ENCODE results near the gene TUBB4B.

Gene TUBB4B

DNA sequence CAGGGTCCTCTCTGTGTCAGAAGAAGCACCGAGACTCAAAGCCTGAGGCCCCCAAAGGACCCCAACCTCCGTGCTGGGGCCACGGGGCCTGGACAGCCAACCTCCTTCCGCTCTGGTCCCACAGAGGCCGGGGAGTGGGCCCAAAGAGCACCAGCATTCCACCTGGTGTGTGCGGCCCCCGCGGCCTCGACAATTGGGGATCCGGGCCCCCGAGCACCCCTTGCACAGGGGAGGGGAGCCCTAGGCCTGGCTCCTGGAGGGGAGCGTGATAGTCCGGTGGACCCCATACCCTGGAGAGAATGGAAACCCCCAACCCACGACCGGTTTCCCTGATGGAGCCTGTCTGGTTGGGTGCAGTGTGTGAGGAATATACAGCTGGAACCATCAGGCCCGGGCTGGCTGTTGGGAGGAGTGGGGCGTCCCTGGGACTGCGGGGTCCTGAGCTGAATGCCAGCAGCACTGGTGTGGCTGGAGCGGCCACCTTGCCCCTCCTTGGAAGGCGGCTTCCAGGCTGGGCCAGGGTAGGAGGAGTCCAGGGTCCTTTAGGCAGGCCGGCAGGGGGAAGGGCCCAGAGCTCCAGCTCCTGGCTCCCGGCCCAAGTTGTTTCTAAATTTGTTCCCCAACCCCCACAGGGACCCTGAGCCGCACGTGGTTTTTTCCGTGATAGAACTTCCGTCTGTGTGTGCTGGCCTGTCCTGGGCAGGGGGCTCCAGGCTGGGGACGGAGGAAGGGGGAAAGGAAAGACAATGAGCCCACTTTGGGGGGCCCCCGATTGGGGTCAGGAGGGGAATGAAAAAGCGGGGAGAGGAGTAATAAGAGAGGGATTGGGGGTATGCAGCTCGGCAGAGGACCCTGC, 35.6 kb downstream of the TUBB4B start:
- H3K9me3 Mint-ChIP-seq, result no peaks in the 10 kb centered on the region
- H3K27ac Mint-ChIP-seq, result peak overlapping the region; percentile 87
- H3K27me3 Mint-ChIP-seq, result no peaks in the 10 kb centered on the region
- H3K36me3 Mint-ChIP-seq (ENCODE audit: low read depth), result peaks cover 67% of the 10 kb centered on the region
- H3K4me3 Mint-ChIP-seq, result peak overlapping the region; percentile 93
- peaks cover 64% of the 10 kb centered on the region for H3K4me1 Mint-ChIP-seq (ENCODE audit: low read depth)
- intact Hi-C loops (cut with micrococcal nuclease), result no loop called here

DNA sequence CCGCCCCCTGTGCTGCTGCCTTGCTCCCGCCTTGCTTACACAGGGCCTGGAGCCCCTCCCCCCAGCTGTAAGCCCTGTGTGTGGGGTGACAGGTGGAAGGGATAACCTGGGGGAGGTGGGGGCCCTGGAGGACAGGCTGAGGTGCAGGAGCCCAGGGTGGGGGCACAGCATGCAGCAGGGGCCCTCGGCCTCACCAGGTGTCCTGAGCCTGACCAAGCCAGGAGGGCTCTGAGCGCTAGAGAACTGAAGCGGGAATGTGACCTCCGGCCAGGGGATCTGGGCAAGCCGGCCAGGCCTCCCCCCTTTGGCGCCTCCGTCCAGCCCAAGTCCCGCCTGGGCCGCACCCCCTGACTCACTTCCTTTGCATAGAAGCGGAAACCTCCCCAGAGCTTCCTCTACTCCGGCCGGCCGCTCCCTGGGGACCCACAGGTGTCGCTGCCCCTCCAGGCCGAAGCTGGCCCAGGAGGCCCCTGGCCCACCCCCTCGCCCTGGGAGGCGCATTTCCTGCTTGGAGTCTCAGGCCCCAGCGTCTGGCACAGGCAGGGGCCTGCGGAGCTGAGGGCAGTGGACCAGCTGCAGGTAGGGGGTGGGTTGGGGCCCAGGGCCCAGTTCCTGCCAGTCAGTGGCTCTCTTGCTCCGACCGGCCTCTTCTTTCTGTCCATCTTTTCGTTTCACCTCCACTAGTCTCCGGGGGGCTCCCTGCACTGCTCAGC, 36.4 kb downstream of the TUBB4B start, which contains the start of gene TOR4A:
Gene TOR4A, plus strand, starts transcription at position 398 of the 713 bp plus-strand sequence. CDS start 964 bp downstream, outside the sequence.
- Mint-ChIP-seq H3K9me3 (no peaks in the 10 kb centered on the region), H3K4me3 (peak within 1 kb of the TSS; percentile 93), H3K27ac (peak within 1 kb of the TSS; percentile 87), H3K4me1 (ENCODE audit: low read depth) (peaks cover 72% of the 10 kb centered on the region), H3K27me3 (no peaks in the 10 kb centered on the region), H3K36me3 (ENCODE audit: low read depth) (peaks cover 67% of the 10 kb centered on the region)
- intact Hi-C loops (cut with micrococcal nuclease), result no loop called here

DNA sequence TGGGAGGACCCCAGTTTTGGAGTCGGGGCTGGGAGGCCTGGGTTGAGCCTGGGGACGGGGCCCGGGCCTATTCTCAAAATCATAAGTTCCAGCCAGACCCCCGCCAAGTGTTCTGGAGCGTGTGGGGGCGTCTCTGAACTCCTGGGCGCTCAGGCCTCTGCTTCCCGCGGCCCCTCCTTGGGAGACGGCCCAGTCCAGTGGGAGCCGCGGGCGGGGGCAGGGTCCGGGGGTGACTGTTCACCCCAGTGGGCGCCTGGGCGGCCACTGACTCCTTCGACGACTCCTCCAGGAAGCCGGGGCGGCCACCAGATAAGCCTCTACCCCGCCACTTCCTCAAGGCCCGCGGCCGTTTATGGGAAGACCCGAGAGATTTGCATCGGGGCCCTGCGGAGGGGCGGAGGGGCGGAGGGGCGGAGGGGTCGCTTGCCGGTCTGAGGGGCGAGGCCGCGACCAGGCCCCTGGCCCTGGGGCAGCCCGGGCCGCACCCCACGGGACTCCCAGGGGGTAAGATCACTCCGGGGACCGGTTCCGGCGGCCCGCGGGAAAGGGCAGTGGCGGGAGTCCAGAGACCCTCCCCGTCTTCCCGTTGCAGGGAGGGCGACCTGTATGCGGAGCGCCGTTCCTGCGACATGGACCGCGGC, 37.1 kb downstream of the TUBB4B start:
- peaks cover 79% of the 10 kb centered on the region for H3K4me1 Mint-ChIP-seq (ENCODE audit: low read depth)
- H3K4me3 Mint-ChIP-seq, result peak overlapping the region; percentile 93
- intact Hi-C loops (cut with micrococcal nuclease), result no loop called here
- peaks cover 67% of the 10 kb centered on the region for H3K36me3 Mint-ChIP-seq (ENCODE audit: low read depth)
- no peaks in the 10 kb centered on the region for H3K9me3 Mint-ChIP-seq
- no peaks in the 10 kb centered on the region for H3K27me3 Mint-ChIP-seq
- peak overlapping the region; percentile 87 for H3K27ac Mint-ChIP-seq

DNA sequence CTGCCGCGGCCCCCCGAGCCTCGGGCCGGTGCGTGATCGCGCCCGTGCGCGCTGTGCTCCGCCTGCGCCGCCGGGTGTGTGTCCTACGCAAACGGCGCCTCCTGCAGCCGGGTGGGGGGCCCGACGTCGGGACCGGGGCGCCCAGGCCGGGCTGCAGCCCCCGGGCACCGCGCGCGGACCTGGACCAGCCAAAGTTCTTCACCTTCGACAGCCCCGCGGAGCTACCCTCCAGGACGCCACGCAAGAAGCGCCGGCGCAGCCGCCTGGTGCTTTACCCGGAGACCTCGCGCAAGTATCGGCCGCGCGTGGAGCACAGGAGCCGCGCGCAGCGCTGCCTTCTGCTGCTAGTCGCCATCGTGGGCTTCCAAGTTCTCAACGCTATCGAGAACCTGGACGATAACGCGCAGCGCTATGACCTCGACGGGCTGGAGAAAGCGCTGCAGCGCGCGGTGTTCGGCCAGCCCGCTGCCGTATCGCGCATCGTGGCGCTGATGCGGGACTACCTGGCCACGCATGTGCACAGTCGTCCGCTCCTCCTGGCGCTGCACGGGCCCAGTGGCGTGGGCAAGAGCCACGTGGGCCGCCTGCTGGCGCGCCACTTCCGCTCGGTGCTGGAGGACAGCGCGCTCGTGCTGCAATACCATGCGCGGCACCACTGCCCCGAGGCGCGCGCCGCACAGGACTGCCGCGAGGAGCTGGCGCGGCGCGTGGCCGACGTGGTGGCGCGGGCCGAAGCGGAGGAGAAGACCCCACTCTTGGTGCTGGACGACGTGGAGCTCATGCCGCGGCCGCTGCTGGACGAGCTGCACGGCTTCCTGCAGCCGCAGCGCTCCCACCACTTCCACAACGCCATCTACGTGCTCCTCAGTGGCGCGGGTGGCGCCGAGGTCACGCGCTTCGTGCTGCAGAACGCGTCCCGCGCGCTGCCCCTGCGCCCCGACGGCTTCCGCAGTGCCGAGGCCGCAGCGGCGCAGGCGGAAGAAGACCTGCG, 37.9 kb downstream of the TUBB4B start:
- Mint-ChIP-seq H3K36me3 (ENCODE audit: low read depth) (peaks cover 67% of the 10 kb centered on the region), H3K27ac (no peak overlapping the region), H3K27me3 (no peaks in the 10 kb centered on the region), H3K4me3 (peak overlapping the region; percentile 41), H3K4me1 (ENCODE audit: low read depth) (peaks cover 75% of the 10 kb centered on the region), H3K9me3 (no peaks in the 10 kb centered on the region)
- intact Hi-C loops (cut with micrococcal nuclease), result no loop called here

DNA sequence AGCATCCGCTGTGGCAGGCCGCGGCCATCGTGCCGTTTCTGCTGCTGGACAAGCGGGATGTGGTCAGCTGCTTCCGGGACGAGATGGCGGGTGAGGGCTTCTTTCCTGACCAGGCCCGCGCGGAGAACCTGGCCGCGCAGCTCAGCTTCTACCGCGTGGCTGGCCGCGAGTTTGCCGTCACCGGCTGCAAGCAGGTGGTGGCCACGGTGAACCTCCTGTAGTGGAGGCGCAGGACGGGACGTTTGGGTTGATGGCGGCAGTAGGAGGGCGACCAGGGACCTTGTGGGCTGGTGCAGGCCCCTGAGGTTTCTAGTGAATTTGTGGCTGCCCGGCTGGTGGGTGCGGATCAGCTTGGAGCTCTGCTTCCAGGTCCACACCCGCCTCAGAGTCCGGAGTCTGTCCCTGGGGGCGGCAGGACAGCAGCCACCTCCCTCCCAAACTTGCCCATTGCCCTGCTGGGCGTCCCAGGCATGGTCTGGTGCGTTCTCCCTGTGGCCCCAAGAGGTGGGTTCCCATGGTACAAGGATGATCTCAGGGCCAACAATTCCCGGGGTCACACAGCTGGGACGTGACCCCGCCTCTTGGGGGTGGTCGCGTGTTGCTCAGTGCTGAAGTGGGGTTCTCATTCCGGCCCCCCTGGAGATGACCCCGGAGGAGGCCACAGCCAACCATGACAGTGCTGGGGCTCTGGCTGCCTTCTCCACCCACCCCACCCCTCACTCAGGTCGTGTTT, 38.8 kb downstream of the TUBB4B start:
- intact Hi-C loops (cut with micrococcal nuclease), result no loop called here
- H3K9me3 Mint-ChIP-seq, result no peaks in the 10 kb centered on the region
- H3K4me3 Mint-ChIP-seq, result peak overlapping the region; percentile 41
- peaks cover 66% of the 10 kb centered on the region for H3K4me1 Mint-ChIP-seq (ENCODE audit: low read depth)
- no peaks in the 10 kb centered on the region for H3K27me3 Mint-ChIP-seq
- H3K36me3 Mint-ChIP-seq (ENCODE audit: low read depth), result peaks cover 64% of the 10 kb centered on the region
- H3K27ac Mint-ChIP-seq, result no peak overlapping the region

DNA sequence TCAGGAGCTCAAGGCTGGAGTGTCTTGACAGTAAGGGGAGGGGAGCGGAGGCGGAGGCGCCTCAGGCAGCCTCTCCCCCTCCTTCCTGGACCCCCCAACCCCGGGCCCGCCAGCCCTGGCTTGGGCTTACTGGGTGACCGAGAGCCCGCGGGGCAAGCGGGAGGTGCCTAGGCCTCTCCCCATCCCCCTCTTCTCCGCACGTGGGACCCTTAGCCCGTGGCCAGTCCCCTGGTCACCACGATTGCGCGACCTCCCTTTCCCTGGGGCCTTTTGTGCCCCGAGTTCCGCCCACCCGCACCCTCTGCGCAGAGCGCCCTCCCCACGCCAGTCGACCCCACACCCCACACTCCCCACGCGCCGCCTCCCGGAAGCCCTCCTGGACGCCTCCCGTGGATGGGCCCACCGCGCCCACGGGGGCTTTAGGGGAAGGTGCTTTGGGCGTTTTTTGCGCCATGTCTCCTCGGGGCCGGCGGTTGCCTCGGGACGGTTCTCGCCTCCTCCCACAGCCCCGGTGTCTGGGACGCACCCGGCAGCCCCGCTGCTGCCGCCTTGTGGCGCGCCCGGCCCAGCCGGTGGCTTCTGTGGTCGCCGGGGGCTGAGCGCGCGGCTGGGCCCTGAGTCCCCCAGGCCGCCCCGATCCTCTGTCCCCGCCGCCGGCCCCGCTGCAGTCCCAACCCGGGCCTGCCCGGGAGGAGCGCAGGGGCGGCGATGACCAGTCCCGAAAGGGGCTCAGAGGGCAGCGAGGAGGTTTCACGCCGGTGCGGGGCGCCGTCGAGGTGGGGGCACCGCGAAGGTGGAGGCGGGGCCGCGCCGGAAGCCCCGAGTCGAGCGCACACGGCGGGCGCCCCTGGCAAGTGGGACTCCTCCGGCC, 39.6 kb downstream of the TUBB4B start:
- Mint-ChIP-seq H3K27me3 (no peaks in the 10 kb centered on the region), H3K4me3 (peak overlapping the region; percentile 48), H3K36me3 (ENCODE audit: low read depth) (peaks cover 64% of the 10 kb centered on the region), H3K9me3 (no peaks in the 10 kb centered on the region), H3K4me1 (ENCODE audit: low read depth) (peaks cover 62% of the 10 kb centered on the region), H3K27ac (no peak overlapping the region)
- intact Hi-C loops (cut with micrococcal nuclease), result no loop called here

DNA sequence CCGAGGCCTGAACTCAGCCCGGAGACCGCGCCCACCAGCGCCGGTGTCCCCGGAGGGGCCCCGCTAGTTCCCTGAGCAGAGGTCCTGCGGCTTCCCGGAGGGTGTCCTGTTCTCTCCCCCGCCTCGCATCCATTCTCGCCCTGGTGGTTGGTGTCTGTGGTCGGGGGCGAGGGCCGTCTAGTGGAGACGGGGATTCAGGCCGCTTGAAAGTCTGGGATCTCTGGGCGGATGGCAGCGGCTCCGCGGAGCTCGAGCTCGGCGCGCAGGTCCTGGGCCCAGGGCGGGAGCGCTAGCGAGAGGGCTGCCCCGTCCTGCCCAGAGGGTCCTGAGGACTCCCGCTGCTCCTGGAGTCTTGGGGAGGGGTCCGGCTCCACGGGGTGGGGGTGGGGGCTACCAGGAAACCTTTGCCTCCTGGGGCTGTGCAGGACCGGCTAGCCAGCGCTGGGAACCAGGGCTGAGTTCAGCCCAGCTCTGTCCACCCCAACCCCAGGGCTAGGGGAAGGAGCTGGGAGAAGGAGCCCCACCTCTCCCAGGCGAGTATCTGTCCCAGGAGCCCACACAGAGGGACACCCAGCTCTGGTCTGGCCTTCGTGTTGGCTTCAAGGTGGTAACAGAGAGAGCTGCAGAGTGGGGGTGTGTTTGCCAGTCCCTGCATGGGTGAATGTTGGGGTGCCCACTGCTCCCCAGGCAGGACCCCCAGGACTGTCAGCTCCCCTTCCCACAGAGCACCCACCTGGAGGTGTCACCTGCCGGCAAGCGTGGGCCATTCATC, 40.4 kb downstream of the TUBB4B start:
- Mint-ChIP-seq H3K27ac (peak overlapping the region; percentile 58), H3K27me3 (no peaks in the 10 kb centered on the region), H3K36me3 (ENCODE audit: low read depth) (peaks cover 64% of the 10 kb centered on the region), H3K9me3 (no peaks in the 10 kb centered on the region), H3K4me1 (ENCODE audit: low read depth) (peaks cover 63% of the 10 kb centered on the region), H3K4me3 (no peak overlapping the region)
- intact Hi-C loops (cut with micrococcal nuclease), result no loop called here

DNA sequence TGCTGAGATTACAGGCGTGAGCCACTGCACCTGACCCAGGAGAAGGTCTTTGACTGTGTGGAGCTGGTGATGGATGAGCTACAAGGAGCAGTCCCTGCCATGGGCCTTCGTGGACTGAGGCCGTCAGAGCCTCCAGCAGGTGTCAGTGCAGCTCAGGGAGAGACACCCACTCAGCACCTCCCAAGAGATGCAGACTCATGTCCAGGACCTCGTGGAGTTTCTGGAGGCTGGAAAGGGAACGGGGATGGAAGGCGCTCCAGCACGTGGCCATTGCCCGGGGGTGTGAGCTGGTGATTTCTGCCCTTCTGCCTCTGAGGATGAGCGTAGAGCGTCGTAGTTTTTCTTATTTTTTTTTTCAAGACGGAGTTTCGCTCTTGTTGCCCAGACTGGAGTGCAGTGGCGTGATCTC, 45.9 kb downstream of the TUBB4B start:
- peaks cover 31% of the 10 kb centered on the region for H3K36me3 Mint-ChIP-seq (ENCODE audit: low read depth)
- H3K4me3 Mint-ChIP-seq, result no peak overlapping the region
- peaks cover 35% of the 10 kb centered on the region for H3K4me1 Mint-ChIP-seq (ENCODE audit: low read depth)
- H3K27ac Mint-ChIP-seq, result no peak overlapping the region
- peaks cover 8% of the 10 kb centered on the region for H3K27me3 Mint-ChIP-seq
- H3K9me3 Mint-ChIP-seq, result no peaks in the 10 kb centered on the region
- intact Hi-C loops (cut with micrococcal nuclease), result no loop called here

DNA sequence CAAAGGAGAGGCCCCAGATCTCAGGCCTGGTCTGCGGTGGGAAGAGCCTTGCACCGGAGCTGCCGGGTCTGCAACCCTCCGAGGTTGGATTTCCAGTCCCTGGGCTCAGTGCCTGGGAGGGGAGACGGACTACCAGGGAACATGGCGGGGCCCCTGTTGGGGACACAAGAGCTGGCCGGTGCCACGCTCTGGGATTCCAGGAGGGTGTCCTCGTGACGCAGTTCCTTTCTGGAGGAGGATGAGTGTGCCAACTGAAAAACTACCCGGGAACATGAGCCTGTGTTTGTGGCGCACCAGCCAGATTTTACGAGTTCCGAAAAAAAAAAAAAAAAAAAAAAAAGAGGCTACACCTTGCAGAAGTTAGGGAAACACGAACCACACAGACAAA, 52.0 kb downstream of the TUBB4B start:
- H3K27ac Mint-ChIP-seq, result no peak overlapping the region
- H3K36me3 Mint-ChIP-seq (ENCODE audit: low read depth), result peaks cover 5% of the 10 kb centered on the region
- intact Hi-C loops (cut with micrococcal nuclease), result loop anchor here (10.0 kb wide), 1 partner anchor 232 kb away; no protein-coding TSS in a partner anchor
- H3K4me1 Mint-ChIP-seq (ENCODE audit: low read depth), result peaks cover 11% of the 10 kb centered on the region
- no peaks in the 10 kb centered on the region for H3K9me3 Mint-ChIP-seq
- peaks cover 55% of the 10 kb centered on the region for H3K27me3 Mint-ChIP-seq
- no peak overlapping the region for H3K4me3 Mint-ChIP-seq

Measured in dendritic cell treated with granulocyte-macrophage colony-stimulating factor and Interleukin-4, amounts not matched to agents 40 ng/mL and 50 ng/mL, for 4 days (primary cell).